Measurements from ENCODE around the gene SEC16A.

DNA sequence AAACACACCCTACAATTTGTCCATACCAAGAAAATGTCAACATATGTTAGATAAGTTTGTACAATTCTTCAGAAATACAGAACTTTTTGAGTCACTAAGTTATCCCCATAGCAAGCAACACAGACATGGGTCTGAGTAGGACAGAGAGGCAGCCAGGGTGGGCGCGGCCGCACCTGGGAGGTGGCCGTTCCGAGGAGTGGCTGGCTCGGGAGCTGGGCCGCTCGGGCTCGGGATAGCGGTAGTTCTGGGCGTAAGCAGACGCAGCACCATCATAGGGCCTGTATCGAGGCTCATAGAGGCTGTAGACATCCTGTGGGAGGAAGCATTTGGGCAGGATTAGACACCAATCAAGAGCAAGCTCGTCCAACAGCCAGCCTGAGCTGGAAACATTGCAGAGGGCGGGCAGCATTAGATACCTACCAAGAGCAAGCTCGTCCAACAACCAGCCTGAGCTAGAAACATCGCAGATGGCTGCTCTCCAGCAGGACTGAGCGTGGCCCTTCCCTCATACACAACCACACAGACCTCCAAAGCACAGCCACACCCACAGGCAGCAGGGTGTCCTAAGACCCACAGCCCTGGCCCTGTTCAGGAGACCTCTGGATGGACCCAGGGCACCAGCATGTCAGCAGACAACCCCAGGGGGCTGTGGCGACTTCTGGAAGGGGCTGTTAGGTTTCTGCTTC, 10.9 kb downstream of the SEC16A start:
- no peak for TF ChIP-seq CTCF (conservative IDR thresholded peaks at IDR 0.05 in 1 of 2, IDR thresholded peaks at IDR 0.05 in 1 of 2; ENCODE audit: extremely low read depth in 1 of 2, insufficient read depth in 1 of 2, low read depth in 1 of 2, low read length in 2 of 2)
- no peak for TF ChIP-seq EZH2 (IDR thresholded peaks at IDR 0.05; ENCODE audit: borderline replicate concordance, low read length)
